Erythroblast (primary cell): Measurements from ENCODE around the gene EHD1.

Experiments used
- GATA1 ChIP-seq: IDR thresholded peaks from 2 replicates; pipeline ENCODE4 v1.6.1; 2011; ENCODE audit warnings: low read depth, mild to moderate bottlenecking, control low read depth, low read length, moderate library complexity
- POLR2A ChIP-seq: IDR thresholded peaks from 2 replicates; pipeline ENCODE4 v1.6.1; 2011; ENCODE audit warnings: mild to moderate bottlenecking, low read length

GRCh38 chr11:64810891-64811272 is 67.5 kb downstream of the EHD1 start:
- TF ChIP-seq POLR2A (no peak), GATA1 (no peak)
